Epithelial cell of proximal tubule (primary cell): ENCODE data around the gene TNRC18. TPM values are rescaled to one million over a fixed set of nuclear protein-coding genes. Genes with fewer than 3 reads are reported as not detected.

Source experiments
- DNase-seq: peaks from one replicate; pipeline ENCODE4 v3.0.0-alpha.2; 2011; ENCODE audit warnings: low read depth
- H3K4me3 ChIP-seq: 2 replicates; pipeline ENCODE4 v1.5.1; 2011; ENCODE audit warnings: low read depth, mild to moderate bottlenecking, low read length
- total RNA-seq: library from RNA; depleted of rRNA; stranded (reverse); fragments of >200 nt; gene quantifications from 2 replicates; pipeline ENCODE4 v1.2.3, GENCODE V29; 2015
- TF ChIP-seq, protein P1 (sequence below): conservative IDR thresholded peaks from 2 replicates; pipeline ENCODE4 v1.5.1; 2012; ENCODE audit warnings: low read depth, mild to moderate bottlenecking, low read length

TNRC18 gene
- total RNA-seq, 1 donor from 2014 or later = 34.3 TPM

DNA sequence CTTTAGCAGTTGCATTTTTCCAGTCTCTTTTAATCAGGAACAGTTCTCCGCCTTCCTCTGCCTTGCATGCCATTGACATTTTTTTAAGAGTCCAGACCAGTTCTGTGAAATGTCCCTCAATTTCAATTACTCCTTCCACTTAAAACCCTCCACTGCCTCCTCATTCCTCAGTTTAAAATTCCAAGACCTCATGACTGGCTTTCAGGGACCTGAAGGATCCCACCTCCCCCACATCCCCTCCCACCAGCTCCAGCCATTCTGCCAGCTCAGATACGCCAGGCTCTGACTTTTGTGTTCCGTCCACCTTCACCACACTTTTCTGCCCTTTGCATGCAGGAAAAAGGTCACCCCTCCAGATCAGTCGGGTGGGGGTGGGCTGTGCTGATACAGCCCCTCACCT lies 8.7 kb downstream of the TNRC18 start:
- no peak for DNase-seq
- TF ChIP-seq, protein P1, sequence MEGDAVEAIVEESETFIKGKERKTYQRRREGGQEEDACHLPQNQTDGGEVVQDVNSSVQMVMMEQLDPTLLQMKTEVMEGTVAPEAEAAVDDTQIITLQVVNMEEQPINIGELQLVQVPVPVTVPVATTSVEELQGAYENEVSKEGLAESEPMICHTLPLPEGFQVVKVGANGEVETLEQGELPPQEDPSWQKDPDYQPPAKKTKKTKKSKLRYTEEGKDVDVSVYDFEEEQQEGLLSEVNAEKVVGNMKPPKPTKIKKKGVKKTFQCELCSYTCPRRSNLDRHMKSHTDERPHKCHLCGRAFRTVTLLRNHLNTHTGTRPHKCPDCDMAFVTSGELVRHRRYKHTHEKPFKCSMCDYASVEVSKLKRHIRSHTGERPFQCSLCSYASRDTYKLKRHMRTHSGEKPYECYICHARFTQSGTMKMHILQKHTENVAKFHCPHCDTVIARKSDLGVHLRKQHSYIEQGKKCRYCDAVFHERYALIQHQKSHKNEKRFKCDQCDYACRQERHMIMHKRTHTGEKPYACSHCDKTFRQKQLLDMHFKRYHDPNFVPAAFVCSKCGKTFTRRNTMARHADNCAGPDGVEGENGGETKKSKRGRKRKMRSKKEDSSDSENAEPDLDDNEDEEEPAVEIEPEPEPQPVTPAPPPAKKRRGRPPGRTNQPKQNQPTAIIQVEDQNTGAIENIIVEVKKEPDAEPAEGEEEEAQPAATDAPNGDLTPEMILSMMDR = no peak
- no peak overlapping the region for H3K4me3 ChIP-seq

DNA sequence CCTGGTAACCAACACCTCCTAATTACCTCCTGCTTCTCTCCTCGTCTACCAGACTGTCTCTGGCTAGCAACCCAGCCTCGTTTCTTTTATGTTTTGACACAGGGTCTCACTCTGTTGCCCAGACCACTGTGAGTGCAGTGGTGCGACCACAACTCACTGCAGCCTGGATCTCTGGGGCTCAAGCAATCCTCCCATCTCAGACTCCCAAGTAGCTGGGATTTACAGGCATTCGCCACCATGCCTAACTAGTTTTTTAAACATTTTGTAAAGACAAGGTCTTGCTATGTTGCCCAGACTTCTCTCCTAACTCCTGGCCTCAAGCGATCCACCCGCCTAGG lies 10.2 kb downstream of the TNRC18 start:
- H3K4me3 ChIP-seq = no peak overlapping the region
- no peak for DNase-seq
- TF ChIP-seq, protein P1 = no peak

DNA sequence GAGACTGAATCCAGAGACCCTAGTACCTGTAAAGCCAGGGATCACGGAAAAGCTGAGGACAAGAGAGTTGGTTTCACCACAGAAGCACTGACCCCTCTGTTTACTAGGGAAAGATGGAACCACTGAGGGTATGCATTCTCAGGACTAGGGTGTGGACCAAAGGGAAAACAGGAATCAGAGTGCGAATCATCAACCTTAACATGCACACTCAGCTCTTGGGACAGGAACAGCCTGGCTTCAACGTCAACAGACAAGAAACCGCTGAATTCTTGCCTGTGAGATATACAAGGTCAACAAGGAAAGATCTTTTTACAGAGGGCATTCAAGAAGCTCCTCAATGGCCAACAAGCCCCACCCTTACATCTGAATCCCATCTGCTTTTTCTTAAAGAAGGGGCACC lies 14.9 kb downstream of the TNRC18 start:
- DNase-seq = no peak
- no peak overlapping the region for H3K4me3 ChIP-seq
- TF ChIP-seq, protein P1 = no peak

DNA sequence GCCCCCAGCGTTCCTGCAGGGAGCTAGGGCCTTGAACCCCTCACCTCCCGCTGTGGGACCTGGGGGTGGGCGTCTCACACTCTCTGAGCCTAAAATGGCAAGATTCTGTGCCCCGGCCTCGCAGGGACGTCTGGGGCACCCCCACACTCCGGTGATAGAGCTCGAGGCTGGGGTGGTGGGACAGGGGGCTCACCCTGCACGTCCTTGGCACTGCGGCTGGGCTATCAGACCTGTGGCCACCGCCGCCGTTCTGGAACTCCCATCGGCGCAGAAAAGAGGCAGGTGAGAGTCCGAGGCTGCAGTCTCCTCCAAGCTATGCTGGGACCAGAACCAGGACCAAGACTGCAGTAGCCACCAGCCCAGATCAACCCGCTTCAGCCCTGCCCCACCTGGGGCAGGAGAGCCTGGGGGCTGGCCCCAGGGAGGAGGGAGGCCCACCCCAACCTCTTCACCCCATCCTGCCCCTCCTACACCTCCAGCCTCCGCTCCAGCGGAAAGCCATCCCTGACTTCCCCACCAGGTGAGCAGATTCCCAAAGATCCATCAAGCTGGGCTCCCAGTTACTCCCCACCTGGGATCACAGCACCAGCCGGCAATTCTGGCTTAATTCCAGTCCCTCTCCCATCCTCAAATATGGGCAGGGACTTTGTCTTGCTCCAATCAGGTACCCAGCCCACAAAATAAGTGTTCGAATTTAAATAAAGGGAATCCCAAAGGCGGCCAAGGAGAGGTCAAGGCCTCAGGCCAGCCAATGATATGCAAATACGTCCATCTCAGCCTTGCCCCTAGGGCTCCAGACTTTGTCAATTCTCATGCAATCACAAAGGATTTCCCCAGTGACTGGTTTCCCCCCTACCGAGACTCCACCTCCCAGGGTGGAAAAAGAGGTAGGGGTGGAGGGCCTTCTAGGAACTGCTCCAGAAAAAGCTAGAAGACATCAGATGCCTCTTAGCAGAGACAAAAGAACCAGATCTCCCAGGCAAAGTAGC lies 16.4 kb downstream of the TNRC18 start:
- TF ChIP-seq, protein P1 = no peak
- DNase-seq = no peak
- H3K4me3 ChIP-seq = no peak overlapping the region

DNA sequence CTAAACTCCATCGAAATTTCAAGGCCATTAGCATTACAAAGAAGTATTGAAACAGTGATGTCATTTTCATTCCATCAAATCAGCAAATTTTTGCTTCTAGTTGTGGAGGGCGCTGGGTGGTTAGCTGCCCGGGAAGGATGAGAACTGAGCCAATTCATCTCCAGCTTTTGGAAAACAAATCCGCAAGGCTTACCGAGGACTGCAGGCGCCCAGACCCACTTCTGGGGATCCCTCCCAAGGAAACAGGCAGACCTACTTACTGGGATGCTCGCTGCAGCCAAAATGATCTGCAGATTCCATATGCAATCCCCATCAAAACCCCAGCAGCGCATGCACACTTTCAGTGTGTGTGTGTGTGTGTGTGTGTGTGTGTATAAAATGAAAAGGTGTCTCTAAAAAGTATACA lies 19.2 kb downstream of the TNRC18 start:
- TF ChIP-seq, protein P1 = no peak
- H3K4me3 ChIP-seq = no peak overlapping the region
- DNase-seq = no peak

DNA sequence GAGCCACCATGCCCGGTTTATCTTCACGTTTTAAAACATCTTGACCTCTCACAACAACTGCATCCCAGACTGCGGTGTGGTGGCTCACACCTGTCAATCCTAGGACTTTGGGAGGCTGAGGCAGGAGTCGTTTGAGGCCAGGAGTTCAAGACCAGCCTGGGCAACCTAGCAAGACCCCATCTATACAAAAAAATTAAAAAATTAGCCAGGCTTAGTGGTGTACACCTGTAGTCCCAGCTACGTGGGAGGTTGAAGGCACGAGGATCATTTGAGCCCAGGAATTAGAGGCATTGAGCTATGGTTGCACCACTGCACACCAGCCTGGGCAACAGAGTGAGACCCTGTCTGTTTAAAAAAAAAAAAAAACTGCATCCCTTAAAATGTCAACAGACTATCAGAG lies 20.2 kb downstream of the TNRC18 start:
- TF ChIP-seq, protein P1 = no peak
- no peak overlapping the region for H3K4me3 ChIP-seq
- no peak for DNase-seq

DNA sequence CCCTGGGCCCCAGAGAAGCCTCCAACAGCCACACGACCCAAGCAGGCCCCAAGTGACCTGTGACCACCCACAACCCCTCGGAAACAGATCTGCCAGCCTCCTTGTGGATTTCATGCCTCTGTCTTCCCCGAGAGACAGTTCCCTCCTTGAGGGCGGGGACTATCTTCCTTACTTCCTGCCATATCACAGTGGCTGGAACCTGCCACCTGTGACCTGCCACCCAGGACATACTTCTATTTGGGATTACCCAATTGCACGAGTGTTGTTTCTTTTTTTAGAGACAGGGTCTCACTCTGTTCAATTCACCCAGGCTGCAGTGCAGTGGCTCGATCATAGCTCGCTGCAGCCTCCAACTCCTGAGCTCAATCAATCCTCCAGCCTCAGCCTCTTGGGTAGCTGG lies 25.9 kb downstream of the TNRC18 start:
- no peak for DNase-seq
- H3K4me3 ChIP-seq = no peak overlapping the region
- TF ChIP-seq, protein P1 = no peak
